ENCODE measurements around the gene B4GALNT1.
A peak's percentile ranks its signal among the peaks of the same experiment; 100 is the strongest.
"Not testable (repeated sequence)": the region's sequence is repeated elsewhere in the genome, so short reads cannot be mapped to it uniquely, and the experiment has no call there.

The B4GALNT1 gene

DNA sequence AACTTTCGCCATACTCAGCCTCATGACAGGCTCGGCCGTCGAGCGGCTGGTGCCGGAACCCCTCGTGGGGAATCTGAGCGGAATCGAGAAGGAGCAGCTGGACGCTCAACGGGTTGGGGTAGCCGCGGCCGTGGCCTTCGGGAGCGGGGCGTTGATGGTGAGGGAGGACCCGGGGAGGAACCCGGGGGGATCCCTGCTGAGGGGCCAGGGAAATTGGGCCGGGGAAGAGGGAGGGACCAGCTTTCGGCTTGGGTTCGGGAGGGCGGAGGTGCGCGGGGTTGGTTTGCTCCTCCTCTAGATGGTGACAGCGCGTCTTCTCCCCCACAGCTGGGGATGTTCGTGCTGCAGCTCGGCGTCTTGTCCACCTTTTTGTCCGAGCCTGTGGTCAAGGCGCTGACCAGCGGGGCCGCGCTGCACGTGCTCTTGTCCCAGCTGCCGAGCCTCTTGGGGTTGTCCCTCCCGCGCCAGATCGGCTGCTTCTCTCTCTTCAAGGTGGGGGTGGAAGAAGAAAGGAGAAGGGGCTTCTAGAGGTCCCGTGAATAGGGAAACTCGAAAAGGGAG is 12.0 kb downstream of the B4GALNT1 start:
- no peak for DNase-seq (ENCODE audit: low spot score)

DNA sequence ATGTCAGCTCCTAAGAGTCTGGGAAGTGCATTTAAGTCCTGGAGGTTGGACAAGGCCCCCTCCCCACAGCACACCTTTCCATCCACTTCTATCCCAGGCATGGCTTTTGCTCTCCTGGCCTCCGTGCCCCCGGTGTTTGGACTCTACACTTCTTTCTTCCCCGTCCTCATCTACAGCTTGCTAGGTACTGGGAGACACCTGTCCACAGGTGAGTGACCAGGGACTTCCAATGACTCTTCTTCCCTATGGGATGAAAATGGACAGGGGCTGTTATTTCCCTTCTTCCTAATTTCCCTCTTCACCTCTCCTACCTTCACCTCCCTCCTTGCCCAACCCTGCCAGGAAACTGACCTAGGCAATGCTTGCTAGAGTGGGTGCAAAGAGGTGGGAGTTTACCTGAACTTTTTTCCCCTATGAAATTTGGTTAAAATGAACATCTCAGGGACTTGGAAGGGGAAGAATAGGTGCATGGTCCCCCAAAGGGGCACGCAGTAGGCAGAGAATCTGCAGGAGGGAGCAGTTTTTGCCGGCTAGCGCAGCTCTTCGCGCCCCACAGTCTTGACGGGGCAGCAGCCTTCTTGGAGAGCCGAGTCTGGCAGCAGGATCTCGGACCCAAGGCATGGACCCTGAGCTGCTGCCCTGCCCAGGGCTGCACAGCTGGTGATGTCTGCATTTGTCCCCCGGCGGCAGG is 12.6 kb downstream of the B4GALNT1 start:
- no peak for DNase-seq (ENCODE audit: low spot score)

DNA sequence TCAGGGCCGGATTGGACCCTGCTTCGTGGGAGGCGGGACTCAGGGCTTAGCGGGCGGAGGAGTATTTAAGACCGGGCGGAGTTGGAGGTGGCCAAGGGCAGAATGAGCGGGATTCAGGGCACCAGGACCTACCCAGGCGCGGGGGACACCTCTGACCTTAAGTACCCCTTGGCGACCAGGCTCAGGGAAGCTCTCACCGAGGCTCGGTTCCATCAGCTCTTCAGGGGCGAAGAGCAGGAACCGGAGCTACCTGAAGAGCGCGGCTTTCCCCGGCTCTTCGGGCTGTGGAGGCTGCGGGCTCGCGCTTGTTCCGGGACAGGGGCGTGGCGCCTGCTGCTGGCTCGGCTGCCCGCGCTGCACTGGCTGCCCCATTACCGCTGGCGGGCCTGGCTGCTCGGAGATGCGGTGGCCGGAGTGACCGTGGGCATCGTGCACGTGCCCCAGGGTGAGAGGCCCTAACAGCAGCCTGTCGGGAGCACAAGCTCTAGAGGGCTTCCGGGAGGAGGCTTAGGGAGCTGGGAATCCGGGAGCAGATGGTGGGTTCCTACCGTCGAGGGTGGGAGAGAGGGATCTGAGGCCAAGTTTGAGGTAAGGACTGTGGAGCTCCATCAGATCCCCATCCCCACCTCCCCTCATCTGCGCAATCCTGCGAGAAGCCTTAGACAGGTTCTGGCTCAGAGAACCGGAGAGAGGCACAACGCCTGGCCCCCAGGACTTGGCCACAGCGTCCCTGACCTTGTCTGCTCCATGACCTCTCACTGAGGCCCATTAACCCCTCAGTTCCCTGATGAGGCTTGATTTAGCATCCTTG is 13.4 kb downstream of the B4GALNT1 start:
- DNase-seq (ENCODE audit: low spot score): no peak

DNA sequence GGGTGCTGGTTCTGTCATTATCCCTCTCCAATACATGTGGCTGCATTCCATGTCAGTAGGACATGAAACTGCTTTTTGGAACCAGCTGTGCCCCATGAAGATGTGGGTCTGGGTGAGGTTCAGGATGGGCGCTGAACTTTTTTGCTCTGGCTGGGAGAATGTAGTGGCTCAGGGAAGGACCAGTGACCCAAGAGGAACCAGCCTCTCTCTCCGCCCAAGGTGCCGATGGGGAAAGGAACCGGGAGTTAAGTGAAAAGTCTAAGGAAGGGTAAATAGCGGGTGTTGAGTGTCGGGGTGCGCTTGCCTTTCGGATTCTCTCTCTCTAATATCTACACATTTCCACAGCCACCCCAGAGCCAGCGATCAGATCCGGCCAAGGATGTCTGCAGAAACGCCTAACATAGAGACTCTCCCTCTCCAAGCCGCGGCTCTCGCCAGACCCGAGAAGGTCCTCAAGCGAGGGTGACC is 14.0 kb downstream of the B4GALNT1 start:
- no peak for DNase-seq (ENCODE audit: low spot score)

DNA sequence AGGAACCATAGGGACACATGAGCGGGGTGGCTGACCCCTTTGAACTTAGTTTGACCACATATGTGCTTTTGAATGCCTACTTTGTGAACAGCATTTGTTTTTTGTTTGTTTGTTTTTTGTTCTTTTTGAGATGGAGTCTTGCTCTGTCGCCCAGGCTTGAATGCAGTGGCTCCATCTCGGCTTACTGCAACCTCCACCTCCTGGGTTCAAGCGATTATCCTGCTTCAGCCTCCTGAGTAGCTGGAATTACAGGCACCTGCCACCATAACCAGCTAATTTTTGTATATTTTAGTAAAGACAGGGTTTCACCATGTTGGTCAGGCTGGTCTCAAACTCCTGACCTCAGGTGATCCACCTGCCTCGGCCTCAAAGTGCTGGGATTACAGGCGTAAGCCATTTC is 14.6 kb downstream of the B4GALNT1 start:
- DNase-seq (ENCODE audit: low spot score): not testable (repeated sequence)

DNA sequence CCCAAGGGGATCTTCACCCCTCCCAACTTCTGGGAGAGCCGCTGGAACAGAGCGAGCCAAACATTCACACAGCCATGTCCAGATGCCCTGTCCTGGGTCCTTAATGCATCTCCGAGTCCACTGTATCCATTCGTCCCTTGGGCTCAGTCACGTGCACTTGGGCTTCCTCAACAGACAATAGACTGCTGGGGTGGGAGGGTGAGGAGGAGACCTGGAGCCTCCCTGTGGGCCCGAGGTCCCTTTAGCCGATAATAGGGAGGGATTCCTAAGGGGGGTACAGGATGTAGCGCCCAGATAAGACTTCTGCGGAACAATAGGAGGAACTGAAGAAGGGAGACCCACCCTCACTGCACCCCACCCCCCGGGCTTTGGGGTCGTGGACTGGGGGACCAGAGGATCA is 15.1 kb downstream of the B4GALNT1 start:
- DNase-seq (ENCODE audit: low spot score): no peak

DNA sequence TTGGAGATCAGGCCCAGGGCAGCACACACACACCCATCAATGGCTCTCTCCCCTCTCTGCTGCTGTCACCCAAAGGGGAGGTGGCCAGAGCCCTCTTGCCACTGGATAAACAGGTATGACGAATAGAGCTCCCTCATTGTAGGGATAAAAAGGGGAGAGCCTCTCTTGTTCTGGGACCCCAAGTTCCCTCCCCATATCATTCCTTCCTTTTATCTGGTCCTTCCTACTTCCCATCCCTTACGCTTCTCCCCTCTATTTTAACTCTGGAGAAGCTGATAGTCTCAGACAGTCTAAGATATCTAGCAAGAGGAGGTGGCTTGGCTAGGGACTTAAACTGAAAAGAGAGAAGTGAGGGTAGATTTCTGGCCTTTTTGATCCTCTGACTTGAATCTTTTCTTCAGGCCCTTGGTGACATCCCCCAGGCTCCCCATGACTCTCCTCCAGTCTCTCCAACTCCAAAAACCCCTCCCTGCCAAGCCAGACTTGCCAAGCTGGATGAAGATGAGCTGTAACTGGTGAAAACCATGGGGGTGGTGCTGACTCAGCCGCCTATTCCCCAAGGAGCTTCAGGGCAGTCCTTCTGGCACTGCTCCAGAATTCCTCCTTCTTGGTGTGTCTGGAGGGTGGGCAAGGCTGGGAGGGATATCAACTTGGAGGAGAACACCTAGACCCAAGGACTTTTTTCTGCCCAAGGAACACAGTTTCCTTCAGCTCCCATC is 16.5 kb downstream of the B4GALNT1 start:
- no peak for DNase-seq (ENCODE audit: low spot score)

DNA sequence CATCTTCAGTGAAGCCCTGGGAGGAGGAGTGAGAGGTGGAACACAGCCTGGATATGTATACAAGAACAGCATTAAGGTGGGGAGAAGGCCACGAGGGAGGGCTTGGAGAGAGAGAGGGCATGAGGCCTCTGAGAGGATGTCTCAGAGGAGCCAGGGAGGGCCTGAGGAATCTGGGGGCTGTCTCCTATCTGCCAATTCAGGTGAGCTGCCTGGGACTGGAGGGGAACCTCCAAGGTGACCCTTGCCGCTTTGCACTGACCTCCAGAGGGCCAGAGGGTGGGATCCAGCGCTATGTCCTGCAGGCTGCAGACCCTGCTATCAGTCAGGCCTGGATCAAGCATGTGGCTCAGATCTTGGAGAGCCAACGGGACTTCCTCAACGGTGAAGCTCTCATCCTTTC is 17.4 kb downstream of the B4GALNT1 start:
- no peak for DNase-seq (ENCODE audit: low spot score)

DNA sequence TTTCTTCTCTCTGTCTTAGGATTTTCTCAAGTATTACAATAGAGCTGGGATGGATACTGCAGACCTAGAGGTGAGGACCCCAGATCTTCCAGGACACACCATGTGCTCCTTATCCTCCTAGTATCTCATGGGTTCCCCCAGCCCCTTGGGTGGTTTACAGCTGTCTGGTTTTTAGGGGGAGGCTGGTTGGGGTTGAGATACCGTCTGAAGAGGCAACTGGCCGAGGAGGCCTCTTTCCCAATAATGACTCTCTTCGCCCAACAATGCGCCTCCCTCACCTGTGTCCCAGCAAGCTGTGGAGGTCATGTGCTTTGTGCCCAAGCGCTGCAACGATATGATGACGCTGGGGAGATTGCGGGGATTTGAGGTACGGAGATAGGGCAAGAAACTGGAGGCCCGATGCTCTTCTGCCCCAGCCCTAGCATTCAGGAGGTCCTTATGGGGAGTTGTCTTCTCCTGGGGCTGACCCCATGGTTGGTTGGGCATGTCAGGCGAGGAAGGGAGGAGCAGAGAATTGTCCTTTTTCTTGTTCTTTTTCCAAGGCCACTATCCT is 18.0 kb downstream of the B4GALNT1 start:
- DNase-seq (ENCODE audit: low spot score): no peak

DNA sequence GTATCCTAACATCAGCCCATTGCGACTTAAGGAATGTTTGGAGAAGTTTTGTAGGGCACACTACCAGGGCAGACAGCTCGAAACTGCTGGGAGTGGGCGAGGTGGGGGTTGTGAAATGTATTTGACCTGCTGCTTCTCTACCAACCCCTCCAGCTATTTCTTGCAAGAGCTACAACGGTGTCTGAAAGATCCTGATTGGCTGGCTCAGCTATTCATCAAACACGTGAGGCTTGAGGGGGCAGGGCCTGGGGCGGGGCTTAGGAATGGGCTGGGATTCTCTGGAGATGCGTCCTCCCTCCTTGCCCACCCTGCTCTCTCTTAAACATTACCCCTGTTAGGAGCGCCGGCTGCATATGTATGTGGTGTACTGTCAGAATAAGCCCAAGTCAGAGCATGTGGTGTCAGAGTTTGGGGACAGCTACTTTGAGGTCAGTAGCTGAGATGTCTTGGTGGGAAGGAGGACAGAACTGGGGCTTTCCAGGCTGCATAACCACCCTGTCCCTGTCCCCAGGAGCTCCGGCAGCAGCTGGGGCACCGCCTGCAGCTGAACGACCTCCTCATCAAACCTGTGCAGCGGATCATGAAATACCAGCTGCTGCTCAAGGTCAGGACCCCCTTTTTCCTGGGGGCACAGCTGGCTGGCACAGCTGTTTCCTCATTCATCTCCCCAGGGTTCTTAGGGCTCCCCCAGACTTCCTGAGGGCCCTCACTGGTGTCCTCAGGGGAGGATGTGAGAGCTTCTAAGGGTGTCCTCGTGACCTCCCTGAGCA is 18.6 kb downstream of the B4GALNT1 start:
- no peak for DNase-seq (ENCODE audit: low spot score)

DNA sequence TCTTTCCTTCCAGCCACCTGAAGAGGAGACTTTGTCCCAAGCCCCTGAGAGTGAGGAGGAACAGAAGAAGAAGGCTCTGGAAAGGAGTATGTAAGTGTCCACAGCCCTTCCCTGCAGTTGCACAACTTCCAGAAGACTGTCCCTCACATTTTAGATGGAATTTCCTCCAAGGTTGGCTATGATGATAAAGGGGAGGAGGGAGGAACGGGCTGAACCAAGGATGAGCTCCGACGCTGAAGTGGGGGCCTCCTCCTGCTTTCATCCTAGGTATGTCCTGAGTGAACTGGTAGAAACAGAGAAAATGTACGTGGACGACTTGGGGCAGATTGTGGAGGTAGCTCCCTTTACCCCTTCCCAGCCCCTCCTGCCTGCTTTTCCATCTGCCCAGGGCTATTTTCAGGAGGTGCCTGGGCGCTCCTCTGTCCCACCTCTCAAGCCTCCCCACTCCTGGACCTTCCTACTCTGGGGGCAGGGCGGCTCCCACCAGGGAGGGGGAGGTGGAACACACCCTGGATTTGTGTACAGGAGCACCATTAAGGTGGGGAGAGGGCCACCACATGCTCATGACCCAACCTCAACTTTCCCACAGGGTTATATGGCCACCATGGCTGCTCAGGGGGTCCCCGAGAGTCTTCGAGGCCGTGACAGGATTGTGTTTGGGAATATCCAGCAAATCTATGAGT is 19.4 kb downstream of the B4GALNT1 start:
- no peak for DNase-seq (ENCODE audit: low spot score)

DNA sequence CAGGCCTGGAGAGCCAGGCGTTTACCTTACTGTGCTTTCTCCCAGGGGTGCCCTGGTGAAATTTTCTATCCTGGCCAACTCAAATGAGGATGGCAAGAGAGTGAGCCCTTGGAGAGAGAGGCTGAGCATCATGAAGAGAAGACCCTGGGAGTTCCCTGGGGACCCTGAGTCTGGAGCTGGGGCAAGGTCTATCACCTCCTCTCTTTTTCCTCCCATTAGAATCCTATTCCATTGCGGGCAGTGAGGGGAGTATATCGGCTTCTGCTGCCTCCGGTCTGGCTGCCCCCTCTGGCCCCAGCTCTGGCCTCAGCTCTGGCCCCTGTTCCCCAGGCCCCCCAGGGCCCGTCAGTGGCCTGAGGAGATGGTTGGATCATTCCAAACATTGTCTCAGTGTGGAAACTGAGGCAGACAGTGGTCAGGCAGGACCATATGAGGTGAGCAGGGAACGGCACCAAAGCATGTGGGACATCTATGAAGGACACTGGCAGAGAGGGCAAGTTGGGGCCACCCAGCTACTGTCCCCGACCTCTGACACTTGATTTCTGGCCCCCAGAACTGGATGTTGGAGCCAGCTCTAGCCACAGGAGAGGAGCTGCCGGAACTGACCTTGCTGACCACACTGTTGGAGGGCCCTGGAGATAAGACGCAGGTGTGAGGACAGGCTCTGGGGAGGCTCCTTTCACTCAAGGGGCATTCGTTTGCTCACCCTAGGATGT is 20.1 kb downstream of the B4GALNT1 start:
- no peak for DNase-seq (ENCODE audit: low spot score)

DNA sequence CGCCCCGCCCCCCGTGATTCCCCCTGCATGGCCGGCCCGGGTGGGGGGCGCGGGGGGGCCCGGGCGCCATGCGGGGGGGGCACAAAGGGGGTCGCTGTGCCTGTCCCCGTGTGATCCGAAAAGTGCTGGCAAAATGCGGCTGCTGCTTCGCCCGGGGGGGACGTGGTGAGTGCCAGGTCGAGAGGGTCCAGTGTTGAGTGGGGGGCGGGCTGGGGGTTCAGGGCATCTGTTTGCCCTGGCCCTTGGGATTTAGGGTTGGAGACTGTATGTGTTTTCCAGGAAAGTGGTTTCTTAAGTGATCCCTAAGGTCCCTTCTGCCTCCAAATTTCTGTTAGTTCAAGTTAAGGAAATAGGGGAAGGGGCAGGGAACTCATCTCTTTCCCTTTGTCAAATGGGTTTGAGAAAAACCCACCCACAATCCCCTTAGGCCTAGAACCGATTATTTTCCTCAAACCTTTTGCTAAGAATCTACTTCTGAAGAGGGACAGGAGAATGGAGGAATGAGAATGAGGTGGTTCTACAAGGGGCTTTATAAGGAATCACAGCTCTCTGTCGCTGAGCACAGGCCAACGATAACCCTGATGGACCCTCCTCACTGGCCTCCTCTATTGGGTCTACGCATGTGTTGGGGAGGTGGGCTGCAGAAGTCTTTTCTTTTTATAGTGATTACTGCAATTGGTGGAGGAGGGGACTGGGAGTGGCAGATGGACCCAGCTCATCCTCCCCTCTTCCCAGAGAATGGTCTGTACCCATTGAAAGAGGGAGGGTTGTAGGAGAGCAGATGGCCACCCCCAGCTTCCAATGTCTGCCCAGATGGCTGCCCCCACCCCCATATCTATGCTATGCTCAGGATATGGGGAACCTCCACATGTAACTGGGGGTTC is 20.9 kb downstream of the B4GALNT1 start:
- no peak for DNase-seq (ENCODE audit: low spot score)

DNA sequence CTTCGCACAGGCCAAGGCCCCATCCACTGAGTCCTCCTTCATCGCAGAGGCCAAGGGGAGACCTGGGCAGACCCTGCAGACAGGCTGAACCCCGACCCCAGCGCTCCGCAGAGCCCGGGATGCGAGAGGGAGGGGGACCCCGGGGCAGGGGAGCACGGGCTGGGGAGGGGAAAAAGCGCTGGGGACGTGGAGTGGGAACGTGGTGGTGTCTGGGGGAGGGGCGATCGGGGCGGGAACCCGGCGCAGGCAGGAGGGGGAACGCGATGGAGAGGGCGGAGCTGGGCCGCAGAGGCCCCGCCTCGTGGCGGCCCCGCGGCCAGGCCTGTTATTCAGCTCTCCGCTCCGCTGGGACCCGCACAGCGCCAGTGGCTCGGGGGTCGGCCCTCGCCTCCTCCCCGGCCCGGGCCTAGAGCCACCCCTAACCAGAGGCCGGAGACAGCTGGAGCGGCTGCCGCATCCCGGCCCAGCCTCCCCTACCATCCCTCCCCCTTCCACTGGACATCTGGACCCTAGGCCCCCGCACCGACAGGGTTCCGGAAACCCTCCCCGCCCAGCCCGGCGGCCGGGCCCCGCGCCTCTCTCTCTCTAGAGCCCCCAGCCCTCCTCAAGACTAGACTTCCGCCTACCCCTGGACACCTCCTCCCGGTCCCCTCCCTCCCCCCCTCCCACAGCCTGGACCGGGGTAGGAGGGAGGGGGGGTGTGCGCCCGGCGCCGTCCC is 21.7 kb downstream of the B4GALNT1 start, which contains the start of gene ARHGEF25:
TSS of gene ARHGEF25 (plus strand) at position 328 of the 719 bp plus-strand sequence. CDS start 460 bp downstream, outside the sequence.
- peak; percentile 40 for DNase-seq (ENCODE audit: low spot score)

DNA sequence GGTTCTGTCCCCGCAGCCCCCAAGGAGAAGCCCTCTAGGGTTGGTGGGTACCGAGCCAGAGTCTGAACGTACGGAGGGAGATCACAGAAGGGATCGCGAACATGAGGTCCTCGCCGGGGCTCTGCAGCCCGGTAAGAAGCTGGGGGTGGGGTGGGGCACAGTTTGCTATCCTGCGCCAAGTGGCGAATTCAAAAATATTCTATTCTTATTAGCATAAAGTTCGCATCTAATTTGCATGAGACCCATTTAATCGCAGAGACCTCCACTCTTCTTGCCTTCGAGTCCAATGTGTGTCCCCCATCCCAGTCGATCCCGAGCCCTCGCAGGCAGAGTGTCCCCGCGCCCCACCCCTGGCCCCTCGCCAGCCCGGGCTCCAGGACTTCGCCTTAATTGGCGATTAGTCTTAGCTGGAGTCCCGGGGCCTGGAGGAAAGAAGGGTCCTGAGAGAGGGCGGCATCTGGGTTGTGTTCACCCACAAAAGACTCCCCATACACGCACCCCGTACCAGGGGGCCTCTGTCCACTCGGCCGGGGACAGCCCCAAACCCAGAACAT is 22.4 kb downstream of the B4GALNT1 start:
- DNase-seq (ENCODE audit: low spot score): no peak

DNA sequence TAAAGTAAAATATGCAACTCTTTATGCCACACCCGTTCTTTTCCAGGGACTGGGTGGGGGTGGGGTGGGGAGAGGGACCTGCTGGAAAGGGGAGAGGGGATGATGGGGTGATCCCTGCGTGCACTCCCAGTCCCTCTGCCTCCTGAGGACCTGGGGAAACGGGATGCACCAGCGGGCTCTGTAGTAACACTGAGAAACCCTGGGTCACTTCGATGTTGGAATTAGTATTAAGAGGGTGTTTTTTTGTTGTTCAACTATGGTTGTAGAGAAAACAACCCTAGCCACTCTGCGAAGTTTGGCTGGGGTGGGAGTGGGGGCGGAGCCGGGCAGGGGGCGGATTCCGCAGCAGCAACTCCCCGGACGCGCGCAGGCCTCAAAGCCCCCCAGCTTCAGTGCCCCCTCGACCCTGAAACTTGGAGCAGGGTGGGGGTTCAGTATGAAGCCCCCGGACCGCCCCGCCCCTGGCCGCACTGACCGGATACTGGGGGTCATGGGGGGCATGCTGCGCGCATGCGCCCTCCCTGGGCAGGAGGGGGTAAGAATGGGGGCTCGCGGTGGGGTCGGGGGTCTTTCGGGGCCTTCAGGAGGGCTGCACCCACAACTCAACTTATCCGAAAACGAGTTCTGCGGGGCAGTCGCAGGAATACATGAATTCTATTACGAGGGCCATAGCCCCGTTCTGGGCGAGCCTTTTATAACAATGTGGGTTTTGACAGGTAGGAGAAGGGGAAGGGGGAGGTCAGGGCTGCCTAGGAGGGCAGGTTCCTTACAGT is 23.0 kb downstream of the B4GALNT1 start:
- no peak for DNase-seq (ENCODE audit: low spot score)

DNA sequence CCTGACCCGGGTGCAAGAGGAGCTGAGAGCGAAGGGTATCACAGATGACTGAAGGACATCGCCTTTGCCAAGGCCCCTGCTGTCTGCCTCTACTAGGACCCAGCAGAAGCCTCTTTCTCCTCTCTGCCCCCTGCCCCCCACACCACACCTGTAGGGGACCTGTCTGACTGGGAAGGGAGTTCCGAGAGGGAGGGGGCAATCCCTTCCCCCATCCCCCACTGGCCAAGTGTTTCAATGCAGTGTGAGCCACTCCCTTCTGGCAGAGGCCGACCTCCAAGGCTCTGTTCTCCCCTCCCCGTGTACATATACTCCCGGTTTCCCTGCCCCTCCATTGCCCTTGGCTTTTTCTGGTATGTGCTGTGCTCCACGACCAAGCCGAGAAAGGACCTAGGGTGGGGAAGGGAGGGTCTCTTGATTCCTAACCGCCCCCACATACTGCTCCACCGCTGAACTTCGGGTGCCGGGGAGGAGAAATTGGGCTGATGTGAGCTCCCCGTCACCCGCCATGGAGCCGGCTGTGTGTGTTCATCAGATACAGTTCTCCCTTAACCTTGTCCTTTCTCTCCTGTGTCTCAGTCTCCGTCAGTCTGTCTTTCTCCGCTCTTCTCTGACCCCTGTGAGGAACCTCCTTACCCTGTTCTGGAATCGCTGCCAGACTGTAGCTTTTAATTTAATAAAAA is 23.8 kb downstream of the B4GALNT1 start:
- no peak for DNase-seq (ENCODE audit: low spot score)
